ENCODE measurements around the gene ADGRG2.

GRCh38 chrX:18961686-18962085 is 160.6 kb downstream of the ADGRG2 start:
- TF ChIP-seq JAZF1 (CRISPR knock-in tag; IDR thresholded peaks at IDR 0.05) (no peak), CTCF (IDR thresholded peaks at IDR 0.05) (no peak), SP1 (CRISPR knock-in tag; conservative IDR thresholded peaks at IDR 0.05) (no peak), PRDM15 (CRISPR knock-in tag; IDR thresholded peaks at IDR 0.05) (no peak), ZNF263 (CRISPR knock-in tag; IDR thresholded peaks at IDR 0.05; ENCODE audit: low read depth) (no peak), USF1 (CRISPR knock-in tag; IDR thresholded peaks at IDR 0.05) (no peak), RORB (CRISPR knock-in tag; IDR thresholded peaks at IDR 0.05) (no peak)

Data from WTC11 (cell line).